ENCODE results near the gene SSTR1.

The SSTR1 gene

DNA sequence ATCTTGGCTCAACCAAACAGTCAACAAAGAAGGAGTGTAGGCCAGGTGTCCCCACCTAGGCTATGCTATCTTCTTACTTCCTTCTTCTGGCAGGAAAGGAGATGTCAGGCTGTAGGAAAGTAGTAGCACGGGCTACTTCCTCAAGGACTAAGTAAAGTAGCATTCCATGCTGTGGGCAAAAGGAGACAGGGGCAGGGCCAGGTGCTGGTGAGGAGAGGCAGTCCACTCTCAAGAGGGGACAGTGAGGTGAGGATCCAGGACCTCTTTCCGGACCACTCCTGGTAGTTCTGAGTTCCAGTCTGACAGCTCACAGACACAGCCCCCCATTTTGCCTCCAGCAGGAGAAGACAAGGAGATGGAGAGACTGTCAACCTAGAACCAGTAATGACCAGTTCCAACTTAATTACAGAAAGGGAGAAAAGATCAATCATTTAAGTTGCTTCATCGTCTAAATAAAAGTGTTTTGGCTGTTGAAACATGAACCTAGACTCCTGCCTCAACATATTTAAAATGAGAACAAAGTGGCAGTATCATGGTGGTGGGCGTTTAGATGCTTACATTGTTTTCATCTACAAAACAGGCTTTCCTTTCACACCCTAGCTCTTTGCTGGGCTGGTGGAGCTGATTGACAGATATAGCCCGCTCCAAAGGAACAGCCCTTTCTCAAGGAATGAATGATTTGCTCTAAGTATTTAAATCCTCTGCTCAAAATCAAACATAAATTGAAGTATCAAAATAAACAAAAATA is 5.1 kb upstream of the SSTR1 start:
- in situ Hi-C loops (cut with HindIII; ENCODE audit: low sequenced_read_pairs) = no loop called here

DNA sequence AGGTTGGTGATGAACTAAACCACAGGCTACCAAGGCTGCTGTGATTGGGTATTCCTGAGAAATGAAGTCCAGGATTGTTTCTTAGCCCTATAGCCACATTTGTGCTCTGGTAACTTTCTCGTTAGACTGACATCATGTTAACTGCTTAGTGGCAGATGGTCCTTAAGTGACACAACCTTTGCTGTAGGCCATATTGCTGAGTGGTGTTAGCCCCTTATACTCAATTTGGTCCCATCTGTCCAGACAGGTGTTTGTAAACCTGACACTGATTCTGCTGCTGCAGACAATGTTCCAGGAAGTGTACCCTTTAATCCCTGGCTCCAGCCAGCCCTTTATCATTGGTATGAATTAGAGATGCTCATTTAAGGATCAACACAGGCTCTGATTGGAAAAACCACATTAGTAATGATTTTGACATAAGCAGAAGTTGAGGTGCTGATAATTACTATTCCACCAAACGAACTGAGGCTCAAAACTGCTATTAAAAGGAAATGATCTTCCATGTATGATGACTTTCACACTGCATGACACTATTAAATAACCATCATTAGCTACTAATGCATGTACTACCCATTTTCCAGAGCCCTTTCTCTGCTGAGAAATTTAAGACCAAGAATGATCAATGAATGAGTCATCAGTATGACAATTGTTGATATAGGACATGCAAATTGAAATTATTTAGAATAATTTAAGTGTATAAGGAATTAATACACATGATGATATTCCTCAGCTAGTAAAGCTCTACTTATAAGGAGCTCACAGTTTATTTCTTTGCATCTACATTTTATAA is 3.6 kb upstream of the SSTR1 start:
- in situ Hi-C loops (cut with HindIII; ENCODE audit: low sequenced_read_pairs) = no loop called here

DNA sequence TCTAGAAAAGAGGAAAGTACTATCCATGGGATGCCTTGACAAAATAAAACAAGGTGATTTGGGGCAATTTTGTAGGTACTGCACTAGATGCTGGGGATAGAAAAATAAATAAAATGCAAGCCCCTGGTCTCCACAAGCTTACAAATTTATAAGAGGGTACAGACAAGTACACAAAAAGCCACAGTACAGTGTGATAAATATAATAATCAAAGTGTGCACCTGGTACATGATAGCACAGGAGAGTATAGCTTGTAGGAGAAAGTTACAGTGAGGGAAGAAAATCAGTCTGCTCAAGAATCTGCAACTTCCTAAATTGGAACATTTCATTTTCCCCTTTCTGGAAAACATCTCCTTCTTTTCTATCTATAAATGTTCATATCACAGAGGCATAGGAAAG is 3.0 kb upstream of the SSTR1 start:
- in situ Hi-C loops (cut with HindIII; ENCODE audit: low sequenced_read_pairs) = no loop called here

DNA sequence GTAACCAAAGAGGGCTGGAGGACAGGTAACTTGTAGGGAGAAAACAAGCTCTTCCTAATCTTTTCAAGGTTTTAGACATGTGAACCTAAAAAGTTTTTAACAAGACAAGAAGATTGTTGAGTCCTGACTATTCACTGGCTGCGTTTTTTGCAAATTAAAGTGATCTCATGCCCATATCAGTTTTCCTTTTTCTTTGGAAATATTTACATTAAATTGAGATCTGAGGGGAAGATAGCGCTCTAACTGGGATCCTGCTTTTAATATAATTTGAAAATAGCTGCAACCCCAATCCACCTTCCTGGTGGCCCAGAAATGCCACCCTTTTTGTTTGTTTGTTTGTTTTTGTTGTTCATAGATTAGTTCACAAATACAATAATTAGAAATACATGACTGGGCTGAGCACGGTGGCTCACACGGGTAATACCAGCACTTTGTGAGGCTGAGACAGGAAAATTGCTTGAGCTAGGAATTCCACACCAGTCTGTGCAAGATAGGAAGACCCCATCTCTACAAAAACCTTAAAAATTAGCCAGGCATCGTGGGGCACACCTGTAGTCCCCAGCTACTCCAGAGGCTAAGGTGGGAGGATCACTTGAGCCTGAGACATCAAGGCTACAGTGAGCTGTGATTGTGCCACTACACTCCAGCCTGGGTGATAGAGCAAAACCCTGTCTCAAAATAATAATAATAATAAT is 2.4 kb upstream of the SSTR1 start:
- in situ Hi-C loops (cut with HindIII; ENCODE audit: low sequenced_read_pairs) = no loop called here

DNA sequence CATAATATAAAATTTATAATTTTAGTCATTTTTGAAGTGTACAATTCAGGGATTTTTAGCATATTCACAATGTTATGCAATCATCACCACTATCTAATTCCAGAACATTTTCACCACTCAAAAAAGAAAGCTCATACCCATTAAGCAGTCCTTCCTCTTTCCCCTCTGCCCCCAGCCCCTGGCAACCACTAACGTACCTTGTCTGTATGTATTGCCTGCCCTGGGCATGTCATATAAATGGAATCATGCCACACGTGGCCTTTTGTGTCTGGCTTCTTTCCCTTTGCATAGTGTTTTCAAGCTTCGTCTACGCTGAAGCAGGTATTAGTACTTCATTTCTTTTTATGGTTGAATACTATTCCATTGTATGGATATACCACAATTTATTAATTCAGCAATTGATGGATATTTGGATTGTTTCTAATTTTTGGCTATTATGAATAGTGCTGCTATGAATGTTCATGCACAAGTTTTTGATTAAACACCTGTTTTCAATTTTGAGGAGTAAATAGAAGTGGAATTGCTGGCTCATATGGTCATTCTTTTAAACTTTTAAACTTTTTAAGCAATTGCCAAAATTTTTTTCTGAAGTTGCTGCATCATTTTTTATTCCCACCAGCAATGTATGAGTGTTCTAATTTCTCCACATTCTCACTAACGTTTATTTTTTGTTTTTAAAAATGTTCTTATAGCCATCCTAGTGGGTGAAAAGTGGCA is 1.6 kb upstream of the SSTR1 start:
- in situ Hi-C loops (cut with HindIII; ENCODE audit: low sequenced_read_pairs) = no loop called here

DNA sequence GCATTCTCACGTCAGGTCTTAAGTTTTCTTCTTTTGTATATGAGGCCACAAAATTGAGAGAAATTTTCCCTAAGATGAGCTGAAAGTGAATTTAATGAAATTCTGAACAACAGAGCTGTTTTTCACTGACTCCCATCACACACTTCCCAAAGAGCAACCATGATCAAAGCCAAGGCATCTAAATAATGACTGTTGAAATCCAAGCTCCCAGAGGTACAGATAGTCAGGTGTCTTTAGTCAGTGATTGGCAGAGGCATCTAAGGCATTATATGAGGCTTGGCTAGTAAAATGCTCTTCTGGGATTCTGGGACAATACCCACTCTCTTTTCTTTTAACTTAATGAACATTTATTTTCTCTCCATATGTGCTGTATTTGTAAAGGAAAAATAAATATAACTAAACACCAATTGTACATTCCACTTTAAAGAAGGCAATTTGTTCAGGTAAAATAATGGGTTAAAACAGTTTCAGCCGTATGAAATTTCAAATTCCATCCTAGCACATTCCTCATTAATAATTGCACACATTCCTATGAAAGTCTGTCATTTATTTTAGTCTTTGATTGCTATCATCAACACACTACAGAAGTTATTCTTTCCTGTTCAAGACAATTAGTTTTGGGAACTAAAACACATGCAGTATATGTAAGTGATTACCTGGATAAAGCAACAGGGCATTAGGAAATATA is 871 bp upstream of the SSTR1 start:
- in situ Hi-C loops (cut with HindIII; ENCODE audit: low sequenced_read_pairs) = no loop called here

DNA sequence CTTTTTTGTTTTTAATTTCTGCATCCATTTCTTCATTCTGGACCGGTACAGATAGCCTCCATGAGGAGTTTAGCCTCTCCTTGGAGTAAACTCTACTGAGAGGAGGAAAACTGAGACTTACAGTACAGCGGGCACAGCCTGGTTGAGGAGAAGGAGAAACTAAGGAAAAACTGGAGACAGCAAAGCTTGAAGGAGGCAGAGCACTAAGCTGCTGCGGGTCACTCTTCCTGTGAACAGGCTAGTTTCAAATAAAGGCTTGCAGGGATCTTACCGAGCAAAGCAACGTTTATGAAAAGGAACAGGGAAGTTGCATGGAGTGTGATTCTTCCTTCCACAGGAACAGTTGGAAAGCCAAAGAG is 348 bp upstream of the SSTR1 start:
- in situ Hi-C loops (cut with HindIII; ENCODE audit: low sequenced_read_pairs) = no loop called here

DNA sequence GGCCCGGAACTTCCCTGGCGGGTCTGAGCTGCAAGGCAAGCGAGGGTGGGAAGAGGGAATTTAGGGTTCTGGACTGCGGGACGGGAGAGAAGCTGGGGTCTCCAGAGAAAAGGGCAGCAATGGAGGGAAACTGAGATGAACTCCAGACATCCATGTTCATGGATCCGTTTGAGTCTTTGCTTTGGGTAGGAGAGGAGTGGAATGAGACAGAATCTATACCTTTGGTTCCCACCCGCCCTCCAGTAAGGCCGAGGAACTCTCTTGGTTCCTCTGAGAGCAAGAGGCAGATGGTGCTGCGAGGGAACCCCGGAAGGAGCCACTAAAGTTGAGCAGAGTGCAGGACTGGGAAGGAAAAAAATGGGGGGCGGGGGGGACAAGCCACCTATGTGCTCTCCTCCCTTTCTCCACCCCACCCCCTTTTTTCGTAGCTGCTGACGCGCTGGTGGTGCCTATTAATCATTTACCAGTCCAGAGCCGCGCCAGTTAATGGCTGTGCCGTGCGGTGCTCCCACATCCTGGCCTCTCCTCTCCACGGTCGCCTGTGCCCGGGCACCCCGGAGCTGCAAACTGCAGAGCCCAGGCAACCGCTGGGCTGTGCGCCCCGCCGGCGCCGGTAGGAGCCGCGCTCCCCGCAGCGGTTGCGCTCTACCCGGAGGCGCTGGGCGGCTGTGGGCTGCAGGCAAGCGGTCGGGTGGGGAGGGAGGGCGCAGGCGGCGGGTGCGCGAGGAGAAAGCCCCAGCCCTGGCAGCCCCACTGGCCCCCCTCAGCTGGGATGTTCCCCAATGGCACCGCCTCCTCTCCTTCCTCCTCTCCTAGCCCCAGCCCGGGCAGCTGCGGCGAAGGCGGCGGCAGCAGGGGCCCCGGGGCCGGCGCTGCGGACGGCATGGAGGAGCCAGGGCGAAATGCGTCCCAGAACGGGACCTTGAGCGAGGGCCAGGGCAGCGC is 1.2 kb downstream of the SSTR1 start:
- in situ Hi-C loops (cut with HindIII; ENCODE audit: low sequenced_read_pairs) = no loop called here

DNA sequence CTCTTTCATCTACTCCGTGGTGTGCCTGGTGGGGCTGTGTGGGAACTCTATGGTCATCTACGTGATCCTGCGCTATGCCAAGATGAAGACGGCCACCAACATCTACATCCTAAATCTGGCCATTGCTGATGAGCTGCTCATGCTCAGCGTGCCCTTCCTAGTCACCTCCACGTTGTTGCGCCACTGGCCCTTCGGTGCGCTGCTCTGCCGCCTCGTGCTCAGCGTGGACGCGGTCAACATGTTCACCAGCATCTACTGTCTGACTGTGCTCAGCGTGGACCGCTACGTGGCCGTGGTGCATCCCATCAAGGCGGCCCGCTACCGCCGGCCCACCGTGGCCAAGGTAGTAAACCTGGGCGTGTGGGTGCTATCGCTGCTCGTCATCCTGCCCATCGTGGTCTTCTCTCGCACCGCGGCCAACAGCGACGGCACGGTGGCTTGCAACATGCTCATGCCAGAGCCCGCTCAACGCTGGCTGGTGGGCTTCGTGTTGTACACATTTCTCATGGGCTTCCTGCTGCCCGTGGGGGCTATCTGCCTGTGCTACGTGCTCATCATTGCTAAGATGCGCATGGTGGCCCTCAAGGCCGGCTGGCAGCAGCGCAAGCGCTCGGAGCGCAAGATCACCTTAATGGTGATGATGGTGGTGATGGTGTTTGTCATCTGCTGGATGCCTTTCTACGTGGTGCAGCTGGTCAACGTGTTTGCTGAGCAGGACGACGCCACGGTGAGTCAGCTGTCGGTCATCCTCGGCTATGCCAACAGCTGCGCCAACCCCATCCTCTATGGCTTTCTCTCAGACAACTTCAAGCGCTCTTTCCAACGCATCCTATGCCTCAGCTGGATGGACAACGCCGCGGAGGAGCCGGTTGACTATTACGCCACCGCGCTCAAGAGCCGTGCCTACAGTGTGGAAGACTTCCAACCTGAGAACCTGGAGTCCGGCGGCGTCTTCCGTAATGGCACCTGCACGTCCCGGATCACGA is 2.2 kb downstream of the SSTR1 start:
- in situ Hi-C loops (cut with HindIII; ENCODE audit: low sequenced_read_pairs) = no loop called here

DNA sequence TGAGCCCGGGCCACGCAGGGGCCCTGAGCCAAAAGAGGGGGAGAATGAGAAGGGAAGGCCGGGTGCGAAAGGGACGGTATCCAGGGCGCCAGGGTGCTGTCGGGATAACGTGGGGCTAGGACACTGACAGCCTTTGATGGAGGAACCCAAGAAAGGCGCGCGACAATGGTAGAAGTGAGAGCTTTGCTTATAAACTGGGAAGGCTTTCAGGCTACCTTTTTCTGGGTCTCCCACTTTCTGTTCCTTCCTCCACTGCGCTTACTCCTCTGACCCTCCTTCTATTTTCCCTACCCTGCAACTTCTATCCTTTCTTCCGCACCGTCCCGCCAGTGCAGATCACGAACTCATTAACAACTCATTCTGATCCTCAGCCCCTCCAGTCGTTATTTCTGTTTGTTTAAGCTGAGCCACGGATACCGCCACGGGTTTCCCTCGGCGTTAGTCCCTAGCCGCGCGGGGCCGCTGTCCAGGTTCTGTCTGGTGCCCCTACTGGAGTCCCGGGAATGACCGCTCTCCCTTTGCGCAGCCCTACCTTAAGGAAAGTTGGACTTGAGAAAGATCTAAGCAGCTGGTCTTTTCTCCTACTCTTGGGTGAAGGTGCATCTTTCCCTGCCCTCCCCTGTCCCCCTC is 3.0 kb downstream of the SSTR1 start:
- in situ Hi-C loops (cut with HindIII; ENCODE audit: low sequenced_read_pairs) = no loop called here

DNA sequence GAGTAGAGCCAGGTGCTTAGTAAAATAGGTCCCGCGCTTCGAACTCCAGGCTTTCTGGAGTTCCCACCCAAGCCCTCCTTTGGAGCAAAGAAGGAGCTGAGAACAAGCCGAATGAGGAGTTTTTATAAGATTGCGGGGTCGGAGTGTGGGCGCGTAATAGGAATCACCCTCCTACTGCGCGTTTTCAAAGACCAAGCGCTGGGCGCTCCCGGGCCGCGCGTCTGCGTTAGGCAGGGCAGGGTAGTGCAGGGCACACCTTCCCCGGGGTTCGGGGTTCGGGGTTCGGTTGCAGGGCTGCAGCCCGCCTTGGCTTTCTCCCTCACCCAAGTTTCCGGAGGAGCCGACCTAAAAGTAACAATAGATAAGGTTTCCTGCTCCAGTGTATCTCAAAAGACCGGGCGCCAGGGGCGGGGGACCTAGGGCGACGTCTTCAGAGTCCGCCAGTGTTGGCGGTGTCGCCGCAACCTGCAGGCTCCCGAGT is 3.6 kb downstream of the SSTR1 start:
- in situ Hi-C loops (cut with HindIII; ENCODE audit: low sequenced_read_pairs) = no loop called here

DNA sequence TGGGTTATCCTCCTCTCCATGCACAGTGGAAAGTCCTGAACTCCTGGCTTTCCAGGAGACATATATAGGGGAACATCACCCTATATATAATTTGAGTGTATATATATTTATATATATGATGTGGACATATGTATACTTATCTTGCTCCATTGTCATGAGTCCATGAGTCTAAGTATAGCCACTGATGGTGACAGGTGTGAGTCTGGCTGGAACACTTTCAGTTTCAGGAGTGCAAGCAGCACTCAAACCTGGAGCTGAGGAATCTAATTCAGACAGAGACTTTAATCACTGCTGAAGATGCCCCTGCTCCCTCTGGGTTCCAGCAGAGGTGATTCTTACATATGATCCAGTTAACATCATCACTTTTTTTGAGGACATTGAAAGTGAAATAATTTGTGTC is 4.4 kb downstream of the SSTR1 start:
- in situ Hi-C loops (cut with HindIII; ENCODE audit: low sequenced_read_pairs) = no loop called here

DNA sequence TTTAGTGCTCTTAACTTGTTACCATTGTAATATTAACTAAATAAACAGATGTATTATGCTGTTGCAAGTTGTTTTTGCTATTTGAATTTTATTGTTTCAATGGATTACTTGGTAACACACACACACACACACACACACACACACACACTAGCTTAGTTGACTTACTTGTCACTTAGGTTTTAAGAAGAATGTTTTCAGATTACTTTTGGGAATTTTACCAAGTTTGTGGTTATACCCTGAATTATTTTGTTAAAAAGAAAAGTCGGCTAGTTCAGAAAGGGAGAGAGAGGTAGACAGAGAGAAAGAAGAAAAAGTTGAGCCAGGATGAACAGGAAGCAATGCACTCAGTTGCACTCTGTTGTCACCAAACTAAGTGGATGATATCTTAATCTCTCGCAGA is 5.3 kb downstream of the SSTR1 start:
- in situ Hi-C loops (cut with HindIII; ENCODE audit: low sequenced_read_pairs) = no loop called here

DNA sequence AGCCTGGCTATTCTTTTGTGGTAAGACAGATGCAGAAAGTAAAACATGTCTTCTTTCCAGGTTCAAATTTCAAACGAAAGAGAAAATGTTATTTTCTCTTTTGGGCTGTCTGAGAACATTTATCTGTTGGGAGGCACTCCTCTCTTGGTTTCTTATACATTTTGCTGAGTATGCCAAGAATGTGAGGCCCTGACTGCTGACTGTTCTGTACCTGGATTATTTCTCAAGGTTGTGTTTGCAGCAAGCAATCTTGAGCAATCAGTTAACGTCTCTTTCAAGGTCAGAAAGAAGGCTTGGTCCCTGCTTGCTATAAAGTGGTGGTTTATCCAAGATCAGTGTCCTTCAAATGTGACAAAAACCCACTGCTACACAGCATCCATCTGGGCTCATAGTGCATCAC is 9.8 kb downstream of the SSTR1 start:
- in situ Hi-C loops (cut with HindIII; ENCODE audit: low sequenced_read_pairs) = no loop called here

DNA sequence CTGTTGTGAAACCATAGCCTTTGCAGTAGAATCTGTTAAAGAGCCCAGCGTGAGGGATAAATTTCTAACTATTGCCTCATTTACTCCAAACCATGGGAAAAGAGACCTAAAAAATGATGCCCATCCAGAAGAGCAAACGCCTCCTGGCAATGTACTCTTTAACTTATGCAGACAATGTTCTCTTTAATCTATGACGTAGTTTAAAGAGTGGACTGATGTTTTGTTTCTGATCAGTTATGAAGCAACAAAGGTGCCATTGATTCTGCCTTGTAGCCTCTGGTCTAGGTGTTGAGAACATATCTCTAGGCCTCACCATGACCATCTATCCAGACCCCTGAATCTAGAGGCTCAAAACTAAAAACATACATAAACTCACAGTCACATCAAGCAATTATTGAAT is 13.4 kb downstream of the SSTR1 start:
- in situ Hi-C loops (cut with HindIII; ENCODE audit: low sequenced_read_pairs) = no loop called here

DNA sequence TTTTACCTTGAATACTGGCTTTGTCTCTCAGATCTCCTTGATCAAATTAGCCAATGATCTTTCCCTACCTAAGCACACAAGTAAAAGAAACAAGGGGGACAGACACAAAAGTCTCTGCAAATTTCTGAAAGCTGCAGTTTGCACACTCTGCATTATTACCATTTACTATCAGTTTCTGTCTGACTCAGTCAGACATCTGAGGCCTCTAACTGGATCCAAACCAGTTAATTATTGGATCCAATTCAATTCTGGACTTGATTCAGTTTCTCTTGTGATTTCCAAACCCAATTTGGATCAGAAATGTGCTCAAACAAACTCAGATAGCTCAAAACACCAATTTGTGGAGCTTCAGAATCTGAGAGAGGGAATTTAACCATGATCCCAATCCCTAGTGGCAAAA is 16.6 kb downstream of the SSTR1 start:
- in situ Hi-C loops (cut with HindIII; ENCODE audit: low sequenced_read_pairs) = no loop called here

DNA sequence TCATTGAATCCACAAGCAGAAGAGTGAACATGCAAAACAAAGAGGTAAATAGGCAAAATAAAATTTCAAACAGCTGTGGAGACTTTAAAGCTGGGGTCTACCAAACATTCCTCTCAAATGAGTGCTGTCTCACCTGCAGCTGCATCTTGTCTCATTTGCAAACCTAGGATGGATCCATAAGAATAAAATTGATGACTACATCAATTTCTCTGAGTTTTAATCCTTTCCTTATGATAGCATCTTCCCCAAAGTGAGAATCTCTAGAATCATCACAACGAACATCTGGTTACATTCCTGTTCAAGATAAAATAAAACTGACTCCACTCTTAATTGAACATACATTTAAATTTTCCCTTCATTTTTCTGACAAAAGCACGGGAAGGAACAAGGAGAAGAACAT is 18.2 kb downstream of the SSTR1 start:
- in situ Hi-C loops (cut with HindIII; ENCODE audit: low sequenced_read_pairs) = no loop called here

DNA sequence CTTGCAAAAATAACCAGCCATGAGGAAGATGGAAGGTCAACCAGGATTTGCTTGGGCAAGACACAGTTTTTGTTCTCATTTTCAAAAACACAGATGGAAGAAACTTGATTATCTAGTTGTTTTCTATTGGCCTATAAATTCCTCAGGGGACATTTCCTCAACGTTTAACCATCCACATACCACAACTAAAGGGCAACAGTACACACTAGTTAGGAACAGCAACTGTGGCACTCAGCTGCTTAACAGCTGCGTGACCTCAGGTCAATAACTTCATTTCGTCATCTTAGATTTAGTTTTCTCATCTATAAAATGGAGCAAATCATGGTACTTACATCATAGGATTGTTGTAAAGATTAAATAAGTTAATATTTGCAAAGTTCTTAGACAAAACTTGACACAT is 18.7 kb downstream of the SSTR1 start:
- in situ Hi-C loops (cut with HindIII; ENCODE audit: low sequenced_read_pairs) = no loop called here
